HEK293T (cell line): ENCODE measurements around the gene CCRL2.
A peak's percentile ranks its signal among the peaks of the same experiment; 100 is the strongest.

Experiments
- CTCF ChIA-PET: fragments of 350-600 bp; formaldehyde crosslinking; extraction: SDS; loops from one replicate; lab custom pipeline; 2021; ENCODE audit warnings: antibody characterized with exemption, inconsistent platforms; lab: Yijun Ruan, JAX
- POLR2A ChIA-PET: fragments of 350-600 bp; formaldehyde crosslinking; extraction: SDS; loops from one replicate; lab custom pipeline; 2020; ENCODE audit warnings: antibody characterized with exemption, inconsistent platforms; lab: Yijun Ruan, JAX
- DNase-seq: peaks from one replicate; pipeline ENCODE4 v3.0.0; 2012; ENCODE audit warnings: mixed read lengths; ENCODE audit errors: extremely low spot score
- ARNT ChIP-seq: fragments of 450-650 bp; IDR thresholded peaks from 2 replicates; pipeline ENCODE4 v1.6.1; 2017; ENCODE audit warnings: mild to moderate bottlenecking
- BHLHE40 ChIP-seq: fragments of 450-650 bp; IDR thresholded peaks from 2 replicates; pipeline ENCODE4 v1.6.1; 2016; ENCODE audit warnings: mild to moderate bottlenecking, moderate library complexity, borderline replicate concordance
- CTBP1 ChIP-seq: fragments of 450-650 bp; IDR thresholded peaks from 2 replicates; pipeline ENCODE4 v1.6.1; 2016; ENCODE audit warnings: borderline replicate concordance
- ELF4 ChIP-seq: fragments of 450-650 bp; IDR thresholded peaks from 2 replicates; pipeline ENCODE4 v1.6.1; 2017; ENCODE audit warnings: antibody characterized with exemption
- FOXA1 ChIP-seq: fragments of 450-650 bp; IDR thresholded peaks from 2 replicates; pipeline ENCODE4 v1.6.1; 2016; ENCODE audit warnings: mild to moderate bottlenecking
- FOXK2 ChIP-seq: fragments of 450-650 bp; IDR thresholded peaks from 2 replicates; pipeline ENCODE4 v1.6.1; 2016; ENCODE audit warnings: mild to moderate bottlenecking
- FOXM1 ChIP-seq: fragments of 450-650 bp; IDR thresholded peaks from 2 replicates; pipeline ENCODE4 v1.6.1; 2017; ENCODE audit warnings: mild to moderate bottlenecking, borderline replicate concordance
- HDGF ChIP-seq: fragments of 450-650 bp; IDR thresholded peaks from 2 replicates; pipeline ENCODE4 v1.6.1; 2017; ENCODE audit warnings: antibody characterized with exemption, borderline replicate concordance
- L3MBTL2 ChIP-seq: fragments of 450-650 bp; conservative IDR thresholded peaks from 2 replicates; pipeline ENCODE4 v1.6.1; 2016; ENCODE audit warnings: mild to moderate bottlenecking
- LEF1 ChIP-seq: fragments of 450-650 bp; IDR thresholded peaks from 2 replicates; pipeline ENCODE4 v1.6.1; 2017; ENCODE audit warnings: mild to moderate bottlenecking, borderline replicate concordance
- NFRKB ChIP-seq: fragments of 450-650 bp; IDR thresholded peaks from 2 replicates; pipeline ENCODE4 v1.6.1; 2016; ENCODE audit warnings: mild to moderate bottlenecking, moderate library complexity
- PKNOX1 ChIP-seq: fragments of 450-650 bp; IDR thresholded peaks from 2 replicates; pipeline ENCODE4 v1.6.1; 2016
- SP1 ChIP-seq: fragments of 450-650 bp; IDR thresholded peaks from 2 replicates; pipeline ENCODE4 v1.6.1; 2017
- SUZ12 ChIP-seq: fragments of 450-650 bp; IDR thresholded peaks from 2 replicates; pipeline ENCODE4 v1.6.1; 2016; ENCODE audit warnings: mild to moderate bottlenecking
- TARDBP ChIP-seq: fragments of 450-650 bp; IDR thresholded peaks from 2 replicates; pipeline ENCODE4 v1.6.1; 2016
- ZNF384 ChIP-seq: fragments of 450-650 bp; IDR thresholded peaks from 2 replicates; pipeline ENCODE4 v1.6.1; 2016

Gene CCRL2

GRCh38 chr3:46449755-46450552 lies 42.9 kb downstream of the CCRL2 start:
- ChIA-PET POLR2A (no interaction called here), CTCF (interaction anchor here (0.5 to 1.4 kb wide), 10 partner anchors 10 to 38 kb away, joined by 3 to 8 read pairs (median 4); no protein-coding TSS in a partner anchor)
- peak; percentile 56 for DNase-seq
- TF ChIP-seq SP1 (no peak), PKNOX1 (no peak), HDGF (no peak), ZNF384 (no peak), ELF4 (no peak), SUZ12 (no peak), LEF1 (no peak), FOXM1 (no peak), TARDBP (no peak), BHLHE40 (no peak)

GRCh38 chr3:46453526-46454208 lies 46.6 kb downstream of the CCRL2 start:
- TF ChIP-seq FOXM1 = no peak
- no peak for TF ChIP-seq FOXK2
- TF ChIP-seq FOXA1 = no peak
- POLR2A ChIA-PET = no interaction called here
- CTCF ChIA-PET = interaction anchor here (1.2 kb wide), 1 partner anchor 9 kb away, joined by 6 read pairs; no protein-coding TSS in a partner anchor
- DNase-seq = no peak

GRCh38 chr3:46454209-46454595 lies 47.1 kb downstream of the CCRL2 start:
- POLR2A ChIA-PET = no interaction called here
- no peak for DNase-seq
- CTCF ChIA-PET = interaction anchor here (1.2 kb wide), 1 partner anchor 8 kb away, joined by 6 read pairs; no protein-coding TSS in a partner anchor

GRCh38 chr3:46454606-46455005 lies 47.5 kb downstream of the CCRL2 start:
- ChIA-PET CTCF (interaction anchor here (1.2 kb wide), 1 partner anchor 8 kb away, joined by 6 read pairs; no protein-coding TSS in a partner anchor), POLR2A (no interaction called here)
- DNase-seq = no peak
- no peak for TF ChIP-seq FOXK2
- TF ChIP-seq ARNT = no peak
- no peak for TF ChIP-seq ZNF384
- TF ChIP-seq CTBP1 = no peak
- TF ChIP-seq NFRKB = no peak
- TF ChIP-seq FOXA1 = no peak
- no peak for TF ChIP-seq SP1

More at GRCh38 chr3:46454209-46454595, 47.1 kb downstream of the CCRL2 start:
- no peak for TF ChIP-seq CTBP1
- TF ChIP-seq FOXA1 = no peak
- TF ChIP-seq SP1 = no peak
- TF ChIP-seq TARDBP = no peak
- no peak for TF ChIP-seq BHLHE40
- TF ChIP-seq ARNT = no peak
- TF ChIP-seq FOXM1 = no peak
- no peak for TF ChIP-seq FOXK2
- TF ChIP-seq SUZ12 = no peak
- no peak for TF ChIP-seq PKNOX1
- no peak for TF ChIP-seq L3MBTL2

- POLR2A ChIA-PET = no interaction called here
- no peak for DNase-seq
- no peak for TF ChIP-seq FOXA1
- no peak for TF ChIP-seq HDGF
- no peak for TF ChIP-seq FOXM1
- CTCF ChIA-PET = no interaction called here
Observed at GRCh38 chr3:46455231-46456115, 48.4 kb downstream of the CCRL2 start.

- ChIA-PET POLR2A (no interaction called here), CTCF (no interaction called here)
- TF ChIP-seq ZNF384 = no peak
- no peak for TF ChIP-seq L3MBTL2
- TF ChIP-seq NFRKB = no peak
- no peak for TF ChIP-seq FOXM1
- no peak for TF ChIP-seq FOXK2
- no peak for TF ChIP-seq SP1
- no peak for DNase-seq
Observed at GRCh38 chr3:46456118-46456517, 49.1 kb downstream of the CCRL2 start.
